ENCODE results near the gene ARHGEF17. TPM values are rescaled to one million over a fixed set of nuclear protein-coding genes. Genes with fewer than 3 reads are reported as not detected.
"Not testable (repeated sequence)": the region's sequence is repeated elsewhere in the genome, so short reads cannot be mapped to it uniquely, and the experiment has no call there.

ARHGEF17 gene
- total RNA-seq, 2 donors from 2014 or later: 8.6 to 13.4 TPM

DNA sequence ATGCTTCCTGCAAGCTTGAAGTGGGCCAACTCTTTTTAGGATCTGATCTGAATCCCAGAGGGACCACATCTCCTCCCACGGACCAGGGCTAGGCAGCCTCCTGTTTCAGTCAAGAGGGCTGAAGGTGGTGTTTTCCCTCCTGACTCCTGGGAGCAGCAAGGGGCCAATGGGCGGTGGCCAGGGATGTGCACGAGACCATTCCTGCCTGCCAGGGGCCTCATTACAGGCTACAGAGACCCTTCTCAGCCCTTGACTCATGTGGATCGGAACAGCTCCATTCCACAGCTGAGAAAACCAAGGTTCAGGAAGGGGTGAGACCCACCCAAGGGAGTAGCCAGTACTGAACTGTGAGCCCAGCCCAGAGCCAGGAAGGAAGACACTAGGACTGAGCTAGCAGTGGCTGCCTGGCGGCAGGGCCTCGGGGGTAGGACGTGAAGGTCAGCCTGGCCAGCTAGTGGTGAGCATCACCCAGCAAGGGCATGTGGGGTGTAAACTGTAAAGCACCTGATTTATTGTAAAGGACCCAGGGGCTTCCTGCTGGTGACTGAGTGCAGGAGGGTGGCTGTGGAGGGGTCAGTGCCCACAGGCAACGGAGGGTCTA, 39.3 kb upstream of the ARHGEF17 start:
- no peak overlapping the region for H3K27ac ChIP-seq
- intact Hi-C loops (cut with DNase I): no loop called here
- H3K36me3 ChIP-seq: no peaks in the 10 kb centered on the region
- no peaks in the 10 kb centered on the region for H3K9me3 ChIP-seq
- no peaks in the 10 kb centered on the region for H3K4me1 ChIP-seq
- TF ChIP-seq, protein P1, sequence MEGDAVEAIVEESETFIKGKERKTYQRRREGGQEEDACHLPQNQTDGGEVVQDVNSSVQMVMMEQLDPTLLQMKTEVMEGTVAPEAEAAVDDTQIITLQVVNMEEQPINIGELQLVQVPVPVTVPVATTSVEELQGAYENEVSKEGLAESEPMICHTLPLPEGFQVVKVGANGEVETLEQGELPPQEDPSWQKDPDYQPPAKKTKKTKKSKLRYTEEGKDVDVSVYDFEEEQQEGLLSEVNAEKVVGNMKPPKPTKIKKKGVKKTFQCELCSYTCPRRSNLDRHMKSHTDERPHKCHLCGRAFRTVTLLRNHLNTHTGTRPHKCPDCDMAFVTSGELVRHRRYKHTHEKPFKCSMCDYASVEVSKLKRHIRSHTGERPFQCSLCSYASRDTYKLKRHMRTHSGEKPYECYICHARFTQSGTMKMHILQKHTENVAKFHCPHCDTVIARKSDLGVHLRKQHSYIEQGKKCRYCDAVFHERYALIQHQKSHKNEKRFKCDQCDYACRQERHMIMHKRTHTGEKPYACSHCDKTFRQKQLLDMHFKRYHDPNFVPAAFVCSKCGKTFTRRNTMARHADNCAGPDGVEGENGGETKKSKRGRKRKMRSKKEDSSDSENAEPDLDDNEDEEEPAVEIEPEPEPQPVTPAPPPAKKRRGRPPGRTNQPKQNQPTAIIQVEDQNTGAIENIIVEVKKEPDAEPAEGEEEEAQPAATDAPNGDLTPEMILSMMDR (IDR thresholded peaks at IDR 0.05): no peak
- H3K27me3 ChIP-seq: peaks cover 7% of the 10 kb centered on the region
- H3K9ac ChIP-seq (ENCODE audit: low read depth in 2 of 2, low read length in 2 of 2): no peak overlapping the region
- no peak for DNase-seq
- H3K4me3 ChIP-seq: no peak overlapping the region

DNA sequence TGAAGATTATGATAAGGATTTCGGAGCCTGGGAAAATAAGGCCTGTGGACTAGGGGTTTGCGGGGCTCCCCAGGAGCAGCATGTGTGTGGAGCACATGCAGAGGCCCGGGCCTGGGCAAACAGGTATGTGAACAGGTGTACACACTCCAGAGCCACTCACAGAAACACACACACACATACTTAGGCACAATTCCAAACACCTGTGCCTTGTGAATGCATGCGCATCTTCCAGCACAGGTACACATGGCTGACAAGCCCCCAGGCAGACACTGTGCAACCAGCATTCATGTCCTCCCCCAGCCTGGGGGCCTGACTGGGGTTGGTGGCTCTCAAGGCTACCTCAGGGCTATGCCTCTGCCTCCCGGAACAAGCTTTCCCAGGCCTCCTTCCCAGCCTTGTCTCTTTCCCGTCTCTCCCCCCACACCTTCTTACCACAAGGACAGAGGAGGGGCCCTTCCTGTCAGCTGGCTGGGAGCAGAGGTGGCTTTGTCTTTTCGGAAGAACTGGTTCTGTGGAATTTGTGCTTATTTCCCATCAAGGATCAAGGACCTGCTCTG, 38.5 kb upstream of the ARHGEF17 start:
- no peaks in the 10 kb centered on the region for H3K9me3 ChIP-seq
- H3K27ac ChIP-seq: no peak overlapping the region
- TF ChIP-seq, protein P1 (IDR thresholded peaks at IDR 0.05): no peak
- no peaks in the 10 kb centered on the region for H3K36me3 ChIP-seq
- no peak overlapping the region for H3K9ac ChIP-seq (ENCODE audit: low read depth in 2 of 2, low read length in 2 of 2)
- no peaks in the 10 kb centered on the region for H3K27me3 ChIP-seq
- no peak for DNase-seq
- intact Hi-C loops (cut with DNase I): no loop called here
- H3K4me1 ChIP-seq: no peaks in the 10 kb centered on the region
- H3K4me3 ChIP-seq: no peak overlapping the region

DNA sequence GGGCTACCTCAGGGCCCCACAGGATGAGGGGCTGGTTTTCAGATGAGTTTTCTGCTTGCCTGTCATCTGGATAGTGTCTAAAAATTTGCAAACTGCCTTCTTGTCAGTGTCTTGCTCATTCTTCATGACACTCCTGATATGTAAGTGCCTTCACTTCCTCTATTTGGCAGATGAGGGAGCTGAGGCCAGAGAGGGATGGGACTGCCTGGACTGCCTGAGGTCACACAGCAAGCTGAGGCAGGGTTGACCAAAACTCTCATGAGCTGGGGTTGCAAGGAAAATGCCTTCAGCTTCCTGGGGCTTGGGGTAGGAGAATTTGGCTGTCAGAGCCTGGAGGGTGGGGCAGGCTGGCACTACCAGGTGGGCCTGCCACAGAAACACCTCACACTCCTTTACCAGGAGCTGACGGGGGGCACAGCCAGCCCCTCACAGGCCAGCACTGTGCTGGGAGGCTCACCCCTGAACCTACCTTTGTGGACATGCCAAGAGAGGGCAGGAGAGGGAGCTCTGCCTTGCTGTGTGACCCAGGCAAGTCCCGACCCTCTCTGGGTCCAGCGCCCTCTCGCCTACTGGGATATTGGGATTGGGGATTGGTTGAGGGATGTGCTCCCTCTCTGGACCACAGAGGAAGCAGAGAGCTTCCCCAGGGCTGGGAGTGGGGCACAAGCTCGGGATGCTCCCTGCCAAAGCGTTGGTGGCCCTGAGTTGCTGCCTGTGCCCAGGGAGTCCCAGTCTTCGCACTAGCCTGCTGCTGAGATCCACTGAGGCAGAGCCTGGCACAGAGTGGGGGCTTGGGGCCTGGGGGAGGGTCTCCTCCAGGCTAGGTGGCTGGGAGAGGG, 37.8 kb upstream of the ARHGEF17 start:
- no peak for DNase-seq
- intact Hi-C loops (cut with DNase I): no loop called here
- H3K27ac ChIP-seq: no peak overlapping the region
- H3K9me3 ChIP-seq: no peaks in the 10 kb centered on the region
- no peaks in the 10 kb centered on the region for H3K36me3 ChIP-seq
- H3K27me3 ChIP-seq: no peaks in the 10 kb centered on the region
- H3K9ac ChIP-seq (ENCODE audit: low read depth in 2 of 2, low read length in 2 of 2): no peak overlapping the region
- TF ChIP-seq, protein P1 (IDR thresholded peaks at IDR 0.05): no peak
- H3K4me1 ChIP-seq: no peaks in the 10 kb centered on the region
- no peak overlapping the region for H3K4me3 ChIP-seq

DNA sequence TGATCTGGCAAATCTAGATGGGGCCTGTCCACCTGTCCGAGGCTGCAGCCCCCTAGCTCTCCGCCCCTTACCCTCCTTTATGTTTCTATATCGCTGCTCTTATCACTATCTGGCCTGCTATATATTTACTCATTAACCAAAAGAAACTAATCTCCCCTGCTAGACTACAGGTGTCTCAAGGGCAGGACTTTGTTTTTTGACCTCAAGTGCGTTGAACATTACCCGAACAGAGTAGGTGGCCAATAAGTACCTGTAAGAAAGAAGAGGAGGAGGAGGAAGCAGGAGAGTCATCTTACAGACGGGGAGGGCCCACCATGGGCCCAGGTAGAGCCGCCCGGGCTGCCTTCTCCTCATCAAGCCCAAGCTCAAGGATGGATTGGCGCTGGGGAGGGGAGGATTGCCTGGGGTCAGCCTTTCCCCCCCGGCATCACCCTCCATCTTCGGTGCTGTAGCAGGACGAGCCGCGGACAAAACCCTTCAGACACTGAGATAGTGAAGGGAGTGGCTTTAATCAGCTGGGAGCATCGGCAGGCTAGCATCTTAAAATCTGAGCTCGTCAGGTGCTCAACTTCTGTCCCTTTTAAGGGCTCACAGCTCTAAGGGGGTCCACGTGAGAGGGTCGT, 37.1 kb upstream of the ARHGEF17 start:
- no peaks in the 10 kb centered on the region for H3K4me1 ChIP-seq
- intact Hi-C loops (cut with DNase I): no loop called here
- no peak for DNase-seq
- no peak overlapping the region for H3K4me3 ChIP-seq
- TF ChIP-seq, protein P1 (IDR thresholded peaks at IDR 0.05): no peak
- no peak overlapping the region for H3K9ac ChIP-seq (ENCODE audit: low read depth in 2 of 2, low read length in 2 of 2)
- H3K9me3 ChIP-seq: no peaks in the 10 kb centered on the region
- H3K27ac ChIP-seq: no peak overlapping the region
- no peaks in the 10 kb centered on the region for H3K27me3 ChIP-seq
- H3K36me3 ChIP-seq: no peaks in the 10 kb centered on the region

DNA sequence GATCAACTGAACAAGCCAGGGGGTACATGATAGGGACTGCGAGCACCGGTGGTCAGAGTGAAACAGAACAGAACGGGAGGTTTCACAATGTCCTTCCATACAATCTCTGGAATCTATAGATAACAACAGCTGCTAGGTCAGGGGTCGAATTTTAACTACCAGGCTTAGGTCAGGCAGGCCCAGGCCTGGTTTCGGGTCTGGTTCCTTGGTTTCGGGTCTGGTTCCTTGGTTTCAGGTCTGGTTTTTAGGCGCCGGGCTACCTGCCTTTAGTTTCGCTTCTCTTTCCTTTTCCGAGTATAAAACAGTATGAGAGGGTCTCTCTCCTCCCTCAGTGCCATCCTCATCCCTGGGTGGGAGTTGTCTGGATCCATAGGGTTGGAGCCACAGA, 36.6 kb upstream of the ARHGEF17 start:
- intact Hi-C loops (cut with DNase I); H3K9ac ChIP-seq (ENCODE audit: low read depth in 2 of 2, low read length in 2 of 2); H3K27ac ChIP-seq; H3K4me1 ChIP-seq; DNase-seq; H3K4me3 ChIP-seq; H3K27me3 ChIP-seq; H3K36me3 ChIP-seq; H3K9me3 ChIP-seq: not testable (repeated sequence)
